Measurements from ENCODE around the gene LRMDA. TPM values are rescaled to one million over a fixed set of nuclear protein-coding genes. Genes with fewer than 3 reads are reported as not detected.

LRMDA gene
- total and polyA plus RNA-seq, 2 donors (not counting 1 experiment from before 2014, with no cell fraction given), result 0.12 TPM; not detected in 1

DNA sequence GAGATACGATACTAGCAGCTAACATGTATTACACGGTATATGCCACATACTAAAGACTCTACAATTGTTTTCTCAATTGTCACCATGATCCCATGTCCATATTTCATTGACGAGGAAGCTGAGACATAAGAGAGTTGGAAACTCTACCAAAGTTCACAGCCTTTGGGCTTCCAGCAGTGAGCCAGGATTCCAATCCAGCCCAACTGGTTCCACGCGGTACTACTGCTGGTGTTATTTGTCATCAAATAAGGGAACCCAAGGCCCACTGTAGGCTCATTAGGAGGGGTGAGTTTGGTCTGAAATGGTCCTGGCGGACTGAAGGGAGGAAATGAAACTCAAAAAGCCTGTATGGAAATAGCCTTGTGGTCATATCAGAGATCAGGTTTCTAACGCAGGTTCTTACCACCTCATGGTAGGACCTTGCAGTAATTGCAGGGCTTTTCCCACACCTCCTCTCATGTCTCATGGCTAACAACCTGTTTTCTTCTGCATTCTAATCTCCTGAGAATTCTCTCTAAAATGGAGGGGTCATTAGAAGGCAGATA, 814.6 kb downstream of the LRMDA start:
- ChIA-PET POLR2A (no interaction called here), CTCF (no interaction called here)
- intact Hi-C loops (cut with micrococcal nuclease), result no loop called here
- TF ChIP-seq EZH2 (IDR thresholded peaks at IDR 0.05; ENCODE audit: borderline replicate concordance, insufficient read depth, low read depth, low read length, poor library complexity, severe bottlenecking), result no peak
- TF ChIP-seq, protein P1, sequence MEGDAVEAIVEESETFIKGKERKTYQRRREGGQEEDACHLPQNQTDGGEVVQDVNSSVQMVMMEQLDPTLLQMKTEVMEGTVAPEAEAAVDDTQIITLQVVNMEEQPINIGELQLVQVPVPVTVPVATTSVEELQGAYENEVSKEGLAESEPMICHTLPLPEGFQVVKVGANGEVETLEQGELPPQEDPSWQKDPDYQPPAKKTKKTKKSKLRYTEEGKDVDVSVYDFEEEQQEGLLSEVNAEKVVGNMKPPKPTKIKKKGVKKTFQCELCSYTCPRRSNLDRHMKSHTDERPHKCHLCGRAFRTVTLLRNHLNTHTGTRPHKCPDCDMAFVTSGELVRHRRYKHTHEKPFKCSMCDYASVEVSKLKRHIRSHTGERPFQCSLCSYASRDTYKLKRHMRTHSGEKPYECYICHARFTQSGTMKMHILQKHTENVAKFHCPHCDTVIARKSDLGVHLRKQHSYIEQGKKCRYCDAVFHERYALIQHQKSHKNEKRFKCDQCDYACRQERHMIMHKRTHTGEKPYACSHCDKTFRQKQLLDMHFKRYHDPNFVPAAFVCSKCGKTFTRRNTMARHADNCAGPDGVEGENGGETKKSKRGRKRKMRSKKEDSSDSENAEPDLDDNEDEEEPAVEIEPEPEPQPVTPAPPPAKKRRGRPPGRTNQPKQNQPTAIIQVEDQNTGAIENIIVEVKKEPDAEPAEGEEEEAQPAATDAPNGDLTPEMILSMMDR (IDR thresholded peaks at IDR 0.05), result no peak
- H3K27me3 ChIP-seq (replicated peaks in 1 of 4; ENCODE audit: control extremely low read depth in 1 of 4, control insufficient read depth in 3 of 4, insufficient read depth in 4 of 4, low read length in 3 of 4), result no peaks in the 10 kb centered on the region
- no peak overlapping the region for H3K4me3 Mint-ChIP-seq
- H3K4me1 ChIP-seq (ENCODE audit: control insufficient read depth in 2 of 2, insufficient read depth in 2 of 2, low read length in 2 of 2), result no peaks in the 10 kb centered on the region
- no peak overlapping the region for H3K27ac Mint-ChIP-seq
- H3K36me3 ChIP-seq (replicated peaks in 1 of 2; ENCODE audit: control extremely low read depth in 1 of 2, control insufficient read depth in 1 of 2, extremely low read depth in 1 of 2, insufficient read depth in 2 of 2, low read length in 1 of 2), result no peaks in the 10 kb centered on the region
- no peaks in the 10 kb centered on the region for H3K9me3 Mint-ChIP-seq (ENCODE audit: insufficient read depth)
- H3K79me2 ChIP-seq (ENCODE audit: control insufficient read depth, insufficient read depth, low read length), result no peaks in the 10 kb centered on the region
- no peak overlapping the region for H2AFZ ChIP-seq (ENCODE audit: insufficient read depth, low read depth, low read length, poor library complexity, severe bottlenecking)
- no peaks in the 10 kb centered on the region for H4K20me1 ChIP-seq (ENCODE audit: control insufficient read depth, insufficient read depth, low read length, poor library complexity, severe bottlenecking)
- ATAC-seq (ENCODE audit: low read depth) (no peak), DNase-seq (no peak)
- H3K9me3 ChIP-seq (ENCODE audit: control extremely low read depth in 1 of 3, control insufficient read depth in 2 of 3, insufficient read depth in 1 of 3, low read length in 2 of 3), result no peaks in the 10 kb centered on the region
- no peaks in the 10 kb centered on the region for H3K4me1 Mint-ChIP-seq
- no peak overlapping the region for H3K9ac ChIP-seq (ENCODE audit: low read length)
- H3K4me3 ChIP-seq (ENCODE audit: control extremely low read depth in 1 of 5, extremely low read depth in 1 of 5, insufficient read depth in 1 of 5, low read depth in 2 of 5, low read length in 4 of 5), result no peak overlapping the region
- no peaks in the 10 kb centered on the region for H3K27me3 Mint-ChIP-seq
- WGBS (ENCODE audit: insufficient coverage), result 98% methylated on average over 4 of the region's 7 CpGs
- no peak overlapping the region for H3K4me2 ChIP-seq (replicated peaks; ENCODE audit: low read depth, low read length, poor library complexity, severe bottlenecking)
- H3K27ac ChIP-seq (ENCODE audit: low read length in 2 of 2), result no peak overlapping the region

- no peak overlapping the region for H2AFZ ChIP-seq (ENCODE audit: insufficient read depth, low read depth, low read length, poor library complexity, severe bottlenecking)
- WGBS (ENCODE audit: insufficient coverage), result no CpG with 5 or more reads among the region's 1 CpG
- DNase-seq, result no peak
- TF ChIP-seq EZH2 (IDR thresholded peaks at IDR 0.05; ENCODE audit: borderline replicate concordance, insufficient read depth, low read depth, low read length, poor library complexity, severe bottlenecking), result no peak
- TF ChIP-seq, protein P1 (IDR thresholded peaks at IDR 0.05), result no peak
- H3K79me2 ChIP-seq (ENCODE audit: control insufficient read depth, insufficient read depth, low read length), result no peaks in the 10 kb centered on the region
- H3K27me3 Mint-ChIP-seq, result no peaks in the 10 kb centered on the region
- no peak overlapping the region for H3K27ac ChIP-seq (ENCODE audit: low read length in 2 of 2)
- no peaks in the 10 kb centered on the region for H3K4me1 Mint-ChIP-seq
- H3K4me3 Mint-ChIP-seq, result no peak overlapping the region
- H3K9me3 ChIP-seq (ENCODE audit: control extremely low read depth in 1 of 3, control insufficient read depth in 2 of 3, insufficient read depth in 1 of 3, low read length in 2 of 3), result no peaks in the 10 kb centered on the region
- H3K4me3 ChIP-seq (ENCODE audit: control extremely low read depth in 1 of 5, extremely low read depth in 1 of 5, insufficient read depth in 1 of 5, low read depth in 2 of 5, low read length in 4 of 5), result no peak overlapping the region
- no peaks in the 10 kb centered on the region for H3K36me3 ChIP-seq (replicated peaks in 1 of 2; ENCODE audit: control extremely low read depth in 1 of 2, control insufficient read depth in 1 of 2, extremely low read depth in 1 of 2, insufficient read depth in 2 of 2, low read length in 1 of 2)
- H3K27ac Mint-ChIP-seq, result no peak overlapping the region
- no peaks in the 10 kb centered on the region for H3K4me1 ChIP-seq (ENCODE audit: control insufficient read depth in 2 of 2, insufficient read depth in 2 of 2, low read length in 2 of 2)
- no peak for ATAC-seq (ENCODE audit: low read depth)
- CTCF ChIA-PET, result no interaction called here
- H3K9me3 Mint-ChIP-seq (ENCODE audit: insufficient read depth), result no peaks in the 10 kb centered on the region
- POLR2A ChIA-PET, result no interaction called here
- no peak overlapping the region for H3K4me2 ChIP-seq (replicated peaks; ENCODE audit: low read depth, low read length, poor library complexity, severe bottlenecking)
- H4K20me1 ChIP-seq (ENCODE audit: control insufficient read depth, insufficient read depth, low read length, poor library complexity, severe bottlenecking), result no peaks in the 10 kb centered on the region
- no peak overlapping the region for H3K9ac ChIP-seq (ENCODE audit: low read length)
- intact Hi-C loops (cut with micrococcal nuclease), result no loop called here
- H3K27me3 ChIP-seq (replicated peaks in 1 of 4; ENCODE audit: control extremely low read depth in 1 of 4, control insufficient read depth in 3 of 4, insufficient read depth in 4 of 4, low read length in 3 of 4), result no peaks in the 10 kb centered on the region
Observed at GRCh38 chr10:76248649-76249200, 817.3 kb downstream of the LRMDA start.
